HepG2 (cell line): ENCODE data around the gene ERRFI1. TPM values are rescaled to one million over a fixed set of nuclear protein-coding genes. Genes with fewer than 3 reads are reported as not detected.
A peak's percentile ranks its signal among the peaks of the same experiment; 100 is the strongest.

Experiments used
- GFI1 ChIP-seq: sonication (generic); formaldehyde crosslinking; IDR thresholded peaks from 2 replicates; pipeline ENCODE4 v1.5.0; 2020; ENCODE audit warnings: missing genetic modification reagents, mild to moderate bottlenecking, borderline replicate concordance
- PCBP2 ChIP-seq: fragments of 200-400 bp; formaldehyde crosslinking; optimal IDR thresholded peaks from 2 replicates; pipeline ENCODE3; 2018; ENCODE audit warnings: low read length, low read depth; ENCODE audit not compliant: poor library complexity, severe bottlenecking
- ZFP36L1 ChIP-seq: sonication (generic); formaldehyde crosslinking; IDR thresholded peaks from 2 replicates; pipeline ENCODE4 v1.8.0; 2022; ENCODE audit warnings: mild to moderate bottlenecking, missing genetic modification reagents, moderate library complexity
- ZNF207 ChIP-seq: fragments of 450-650 bp; IDR thresholded peaks from 2 replicates; pipeline ENCODE4 v1.6.1; 2016; ENCODE audit warnings: antibody characterized with exemption, borderline replicate concordance
- ZNF703 ChIP-seq: sonication (generic); formaldehyde crosslinking; IDR thresholded peaks from 2 replicates; pipeline ENCODE4 v1.5.1; 2020; ENCODE audit warnings: missing genetic modification reagents, mild to moderate bottlenecking, moderate library complexity, borderline replicate concordance
- ZSCAN31 ChIP-seq: sonication (generic); formaldehyde crosslinking; IDR thresholded peaks from 2 replicates; pipeline ENCODE4 v1.5.0; 2020; ENCODE audit warnings: low read depth, mild to moderate bottlenecking, missing genetic modification reagents
- polyA plus RNA-seq, 8 experiments: library from polyadenylated mRNA; depleted of rRNA in 3 of 8; stranded (reverse) in 7 of 8; unstranded in 1 of 8; fragments of >200 nt; fragmentation: Illumina TruSeq in 4 of 8; extraction: Trizol in 4 of 8; gene quantifications; 2 replicates each; pipeline versions ENCODE4 v1.2.1 to v1.2.3, GENCODE V29; 2011 to 2016; ENCODE audit warnings: low read depth in 4 of 8, missing spikeins in 1 of 8, mixed read lengths in 1 of 8; ENCODE audit not compliant: insufficient read depth in 1 of 8
- total RNA-seq, 5 experiments: library from RNA; depleted of rRNA; stranded (reverse); fragments of >200 nt; fragmentation: Illumina TruSeq; extraction: Trizol; gene quantifications; 2 replicates each; pipeline ENCODE4 v1.2.3, GENCODE V29; 2016; ENCODE audit warnings: low read depth in 1 of 5
- TF ChIP-seq, protein P1 (sequence below): sonication (generic); formaldehyde crosslinking; IDR thresholded peaks from 2 replicates; pipeline ENCODE4 v1.9.0; 2021; ENCODE audit warnings: missing genetic modification reagents, borderline replicate concordance
- TF ChIP-seq, protein P2 (sequence below): sonication (generic); formaldehyde crosslinking; IDR thresholded peaks from 2 replicates; pipeline ENCODE4 v1.4.0; 2020; ENCODE audit warnings: missing genetic modification reagents, low read depth, mild to moderate bottlenecking, borderline replicate concordance
- TF ChIP-seq, protein P3 (sequence below): sonication (generic); formaldehyde crosslinking; IDR thresholded peaks from 2 replicates; pipeline ENCODE4 v1.4.0; 2020; ENCODE audit warnings: missing genetic modification reagents
- TF ChIP-seq, protein P4 (sequence below): sonication (generic); formaldehyde crosslinking; IDR thresholded peaks from 2 replicates; pipeline ENCODE4 v1.5.1; 2020; ENCODE audit warnings: mild to moderate bottlenecking, missing genetic modification reagents, borderline replicate concordance
- TF ChIP-seq, protein P5 (sequence below): IDR thresholded peaks from 2 replicates; pipeline ENCODE4 v1.6.1; 2016; ENCODE audit warnings: missing genetic modification reagents, missing compliant biosample characterization
- TF ChIP-seq, protein P6 (sequence below): sonication (generic); formaldehyde crosslinking; conservative IDR thresholded peaks from 2 replicates; pipeline ENCODE4 v1.4.0; 2020; ENCODE audit warnings: missing genetic modification reagents
- TF ChIP-seq, protein P7 (sequence below): sonication (generic); formaldehyde crosslinking; IDR thresholded peaks from 2 replicates; pipeline ENCODE4 v1.4.0; 2020; ENCODE audit warnings: missing genetic modification reagents, borderline replicate concordance
- TF ChIP-seq, protein P8 (sequence below): sonication (generic); formaldehyde crosslinking; IDR thresholded peaks from 2 replicates; pipeline ENCODE4 v1.8.0; 2022; ENCODE audit warnings: mild to moderate bottlenecking, missing genetic modification reagents; ENCODE audit not compliant: insufficient replicate concordance

Gene ERRFI1
- total and polyA plus RNA-seq, 2 of the 13 experiments (the other 11 are each of a cell fraction or from before 2014, with no cell fraction given), result 84.4 to 753 TPM

DNA sequence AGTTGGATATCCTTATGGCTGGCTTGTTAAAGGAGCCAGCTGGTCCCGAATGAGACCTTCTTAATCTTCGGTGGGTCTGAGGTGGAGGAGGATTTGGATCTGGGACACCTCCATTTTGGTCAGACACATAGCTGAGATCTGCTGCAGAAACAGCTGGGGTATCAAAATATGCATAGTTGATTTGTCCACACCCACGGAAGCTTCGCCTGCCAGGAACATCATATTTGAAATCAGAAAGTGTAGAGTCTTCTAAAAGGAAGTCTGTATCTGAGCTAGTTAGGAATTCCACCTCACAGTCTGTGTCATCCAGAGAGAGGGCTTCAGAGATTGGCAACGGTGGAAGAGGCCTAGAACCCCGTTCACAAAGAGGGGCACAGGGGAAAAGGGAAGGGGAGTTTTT is 12.3 kb downstream of the ERRFI1 start (continued):
- TF ChIP-seq, protein P1, sequence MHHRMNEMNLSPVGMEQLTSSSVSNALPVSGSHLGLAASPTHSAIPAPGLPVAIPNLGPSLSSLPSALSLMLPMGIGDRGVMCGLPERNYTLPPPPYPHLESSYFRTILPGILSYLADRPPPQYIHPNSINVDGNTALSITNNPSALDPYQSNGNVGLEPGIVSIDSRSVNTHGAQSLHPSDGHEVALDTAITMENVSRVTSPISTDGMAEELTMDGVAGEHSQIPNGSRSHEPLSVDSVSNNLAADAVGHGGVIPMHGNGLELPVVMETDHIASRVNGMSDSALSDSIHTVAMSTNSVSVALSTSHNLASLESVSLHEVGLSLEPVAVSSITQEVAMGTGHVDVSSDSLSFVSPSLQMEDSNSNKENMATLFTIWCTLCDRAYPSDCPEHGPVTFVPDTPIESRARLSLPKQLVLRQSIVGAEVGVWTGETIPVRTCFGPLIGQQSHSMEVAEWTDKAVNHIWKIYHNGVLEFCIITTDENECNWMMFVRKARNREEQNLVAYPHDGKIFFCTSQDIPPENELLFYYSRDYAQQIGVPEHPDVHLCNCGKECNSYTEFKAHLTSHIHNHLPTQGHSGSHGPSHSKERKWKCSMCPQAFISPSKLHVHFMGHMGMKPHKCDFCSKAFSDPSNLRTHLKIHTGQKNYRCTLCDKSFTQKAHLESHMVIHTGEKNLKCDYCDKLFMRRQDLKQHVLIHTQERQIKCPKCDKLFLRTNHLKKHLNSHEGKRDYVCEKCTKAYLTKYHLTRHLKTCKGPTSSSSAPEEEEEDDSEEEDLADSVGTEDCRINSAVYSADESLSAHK (CRISPR knock-in tag), result no peak
- TF ChIP-seq, protein P2, sequence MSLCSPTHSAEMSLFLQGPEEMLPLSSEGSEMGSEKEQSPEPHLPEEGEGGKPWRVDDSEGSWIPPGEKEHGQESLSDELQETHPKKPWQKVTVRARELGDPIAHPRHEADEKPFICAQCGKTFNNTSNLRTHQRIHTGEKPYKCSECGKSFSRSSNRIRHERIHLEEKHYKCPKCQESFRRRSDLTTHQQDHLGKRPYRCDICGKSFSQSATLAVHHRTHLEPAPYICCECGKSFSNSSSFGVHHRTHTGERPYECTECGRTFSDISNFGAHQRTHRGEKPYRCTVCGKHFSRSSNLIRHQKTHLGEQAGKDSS (CRISPR knock-in tag), result 0 out of 2 replicates have a peak, but pooled peaks have one; percentile 24
- no peak for TF ChIP-seq PCBP2
- TF ChIP-seq, protein P3, sequence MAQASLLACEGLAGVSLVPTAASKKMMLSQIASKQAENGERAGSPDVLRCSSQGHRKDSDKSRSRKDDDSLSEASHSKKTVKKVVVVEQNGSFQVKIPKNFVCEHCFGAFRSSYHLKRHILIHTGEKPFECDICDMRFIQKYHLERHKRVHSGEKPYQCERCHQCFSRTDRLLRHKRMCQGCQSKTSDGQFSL (CRISPR knock-in tag), result no peak
- TF ChIP-seq ZFP36L1, result no peak
- TF ChIP-seq ZSCAN31 (CRISPR knock-in tag), result no peak
- TF ChIP-seq ZNF703 (CRISPR knock-in tag), result no peak
- TF ChIP-seq GFI1, result no peak
- TF ChIP-seq, protein P4, sequence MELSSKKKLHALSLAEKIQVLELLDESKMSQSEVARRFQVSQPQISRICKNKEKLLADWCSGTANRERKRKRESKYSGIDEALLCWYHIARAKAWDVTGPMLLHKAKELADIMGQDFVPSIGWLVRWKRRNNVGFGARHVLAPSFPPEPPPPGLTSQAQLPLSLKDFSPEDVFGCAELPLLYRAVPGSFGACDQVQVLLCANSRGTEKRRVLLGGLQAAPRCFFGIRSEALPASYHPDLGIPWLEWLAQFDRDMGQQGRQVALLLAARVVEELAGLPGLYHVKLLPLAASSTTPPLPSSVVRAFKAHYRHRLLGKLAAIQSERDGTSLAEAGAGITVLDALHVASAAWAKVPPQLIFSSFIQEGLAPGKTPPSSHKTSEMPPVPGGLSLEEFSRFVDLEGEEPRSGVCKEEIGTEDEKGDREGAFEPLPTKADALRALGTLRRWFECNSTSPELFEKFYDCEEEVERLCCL (CRISPR knock-in tag), result no peak
- TF ChIP-seq ZNF207, result no peak
- TF ChIP-seq, protein P5, sequence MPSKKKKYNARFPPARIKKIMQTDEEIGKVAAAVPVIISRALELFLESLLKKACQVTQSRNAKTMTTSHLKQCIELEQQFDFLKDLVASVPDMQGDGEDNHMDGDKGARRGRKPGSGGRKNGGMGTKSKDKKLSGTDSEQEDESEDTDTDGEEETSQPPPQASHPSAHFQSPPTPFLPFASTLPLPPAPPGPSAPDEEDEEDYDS (CRISPR knock-in tag), result no peak
- TF ChIP-seq, protein P6, sequence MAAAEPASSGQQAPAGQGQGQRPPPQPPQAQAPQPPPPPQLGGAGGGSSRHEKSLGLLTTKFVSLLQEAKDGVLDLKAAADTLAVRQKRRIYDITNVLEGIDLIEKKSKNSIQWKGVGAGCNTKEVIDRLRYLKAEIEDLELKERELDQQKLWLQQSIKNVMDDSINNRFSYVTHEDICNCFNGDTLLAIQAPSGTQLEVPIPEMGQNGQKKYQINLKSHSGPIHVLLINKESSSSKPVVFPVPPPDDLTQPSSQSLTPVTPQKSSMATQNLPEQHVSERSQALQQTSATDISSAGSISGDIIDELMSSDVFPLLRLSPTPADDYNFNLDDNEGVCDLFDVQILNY (CRISPR knock-in tag), result no peak
- TF ChIP-seq, protein P7, sequence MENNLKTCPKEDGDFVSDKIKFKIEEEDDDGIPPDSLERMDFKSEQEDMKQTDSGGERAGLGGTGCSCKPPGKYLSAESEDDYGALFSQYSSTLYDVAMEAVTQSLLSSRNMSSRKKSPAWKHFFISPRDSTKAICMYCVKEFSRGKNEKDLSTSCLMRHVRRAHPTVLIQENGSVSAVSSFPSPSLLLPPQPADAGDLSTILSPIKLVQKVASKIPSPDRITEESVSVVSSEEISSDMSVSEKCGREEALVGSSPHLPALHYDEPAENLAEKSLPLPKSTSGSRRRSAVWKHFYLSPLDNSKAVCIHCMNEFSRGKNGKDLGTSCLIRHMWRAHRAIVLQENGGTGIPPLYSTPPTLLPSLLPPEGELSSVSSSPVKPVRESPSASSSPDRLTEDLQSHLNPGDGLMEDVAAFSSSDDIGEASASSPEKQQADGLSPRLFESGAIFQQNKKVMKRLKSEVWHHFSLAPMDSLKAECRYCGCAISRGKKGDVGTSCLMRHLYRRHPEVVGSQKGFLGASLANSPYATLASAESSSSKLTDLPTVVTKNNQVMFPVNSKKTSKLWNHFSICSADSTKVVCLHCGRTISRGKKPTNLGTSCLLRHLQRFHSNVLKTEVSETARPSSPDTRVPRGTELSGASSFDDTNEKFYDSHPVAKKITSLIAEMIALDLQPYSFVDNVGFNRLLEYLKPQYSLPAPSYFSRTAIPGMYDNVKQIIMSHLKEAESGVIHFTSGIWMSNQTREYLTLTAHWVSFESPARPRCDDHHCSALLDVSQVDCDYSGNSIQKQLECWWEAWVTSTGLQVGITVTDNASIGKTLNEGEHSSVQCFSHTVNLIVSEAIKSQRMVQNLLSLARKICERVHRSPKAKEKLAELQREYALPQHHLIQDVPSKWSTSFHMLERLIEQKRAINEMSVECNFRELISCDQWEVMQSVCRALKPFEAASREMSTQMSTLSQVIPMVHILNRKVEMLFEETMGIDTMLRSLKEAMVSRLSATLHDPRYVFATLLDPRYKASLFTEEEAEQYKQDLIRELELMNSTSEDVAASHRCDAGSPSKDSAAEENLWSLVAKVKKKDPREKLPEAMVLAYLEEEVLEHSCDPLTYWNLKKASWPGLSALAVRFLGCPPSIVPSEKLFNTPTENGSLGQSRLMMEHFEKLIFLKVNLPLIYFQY (CRISPR knock-in tag), result 0 out of 2 replicates have a peak, but pooled peaks have one; percentile 18
- TF ChIP-seq, protein P8, sequence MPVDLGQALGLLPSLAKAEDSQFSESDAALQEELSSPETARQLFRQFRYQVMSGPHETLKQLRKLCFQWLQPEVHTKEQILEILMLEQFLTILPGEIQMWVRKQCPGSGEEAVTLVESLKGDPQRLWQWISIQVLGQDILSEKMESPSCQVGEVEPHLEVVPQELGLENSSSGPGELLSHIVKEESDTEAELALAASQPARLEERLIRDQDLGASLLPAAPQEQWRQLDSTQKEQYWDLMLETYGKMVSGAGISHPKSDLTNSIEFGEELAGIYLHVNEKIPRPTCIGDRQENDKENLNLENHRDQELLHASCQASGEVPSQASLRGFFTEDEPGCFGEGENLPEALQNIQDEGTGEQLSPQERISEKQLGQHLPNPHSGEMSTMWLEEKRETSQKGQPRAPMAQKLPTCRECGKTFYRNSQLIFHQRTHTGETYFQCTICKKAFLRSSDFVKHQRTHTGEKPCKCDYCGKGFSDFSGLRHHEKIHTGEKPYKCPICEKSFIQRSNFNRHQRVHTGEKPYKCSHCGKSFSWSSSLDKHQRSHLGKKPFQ (CRISPR knock-in tag), result no peak
